Natural killer cell (primary cell): ENCODE data around the gene CUL7. TPM values are rescaled to one million over a fixed set of nuclear protein-coding genes. Genes with fewer than 3 reads are reported as not detected.
A peak's percentile ranks its signal among the peaks of the same experiment; 100 is the strongest.

Source experiments
- ATAC-seq, 3 donors: fragments of 150-1000 bp in 2 of 3; fragments of 200-7000 bp in 1 of 3; cut with Tn5 transposase; 1 replicate in 1 of 3; 2 replicates in 2 of 3; pipeline ENCODE4 v1.10.0; 2021; ENCODE audit warnings: mild to moderate bottlenecking in 2 of 3, moderate library complexity in 2 of 3
- DNase-seq, 2 donors: peaks; one replicate each; pipeline versions ENCODE4 v3.0.0 to v3.0.0-alpha.2; 2013 to 2021; ENCODE audit warnings: mixed read lengths in 1 of 2
- H3K27ac ChIP-seq: one replicate; pipeline ENCODE4 v1.5.1; 2013; ENCODE audit warnings: mild to moderate bottlenecking, low read length
- H3K27me3 ChIP-seq: one replicate; pipeline ENCODE4 v1.6.1; 2013; ENCODE audit warnings: low read length; ENCODE audit not compliant: control insufficient read depth, insufficient read depth
- H3K36me3 ChIP-seq: one replicate; pipeline ENCODE4 v1.6.1; 2013; ENCODE audit warnings: low read length; ENCODE audit not compliant: control insufficient read depth, insufficient read depth
- H3K4me1 ChIP-seq: one replicate; pipeline ENCODE4 v1.6.1; 2013; ENCODE audit warnings: low read length; ENCODE audit not compliant: control insufficient read depth, insufficient read depth
- H3K4me3 ChIP-seq: one replicate; pipeline ENCODE4 v1.5.1; 2013; ENCODE audit warnings: low read length
- H3K9me3 ChIP-seq: one replicate; pipeline ENCODE4 v1.6.1; 2013; ENCODE audit warnings: low read length; ENCODE audit not compliant: control insufficient read depth, insufficient read depth
- H3K27ac Mint-ChIP-seq, 2 donors: one replicate each; pipeline ENCODE4 v1.8.0; 2022; ENCODE audit warnings: mild to moderate bottlenecking in 2 of 2, mixed read lengths in 2 of 2, moderate library complexity in 1 of 2
- H3K27me3 Mint-ChIP-seq, 2 donors: one replicate each; pipeline ENCODE4 v1.8.0; 2022; ENCODE audit warnings: low read depth in 2 of 2, mixed read lengths in 2 of 2
- H3K36me3 Mint-ChIP-seq: one replicate; pipeline ENCODE4 v1.8.0; 2022; ENCODE audit warnings: mixed read lengths
- H3K4me1 Mint-ChIP-seq, 2 donors: one replicate each; pipeline ENCODE4 v1.8.0; 2022; ENCODE audit warnings: mixed read lengths in 2 of 2
- H3K4me3 Mint-ChIP-seq: one replicate; pipeline ENCODE4 v1.8.0; 2022; ENCODE audit warnings: mild to moderate bottlenecking, moderate library complexity, mixed read lengths
- H3K9me3 Mint-ChIP-seq, 2 donors: one replicate each; pipeline ENCODE4 v1.8.0; 2022; ENCODE audit warnings: mixed read lengths in 2 of 2
- CTCF ChIP-seq: fragments of 200-600 bp; IDR thresholded peaks from one replicate; pipeline ENCODE4 v1.8.0; 2022; ENCODE audit warnings: antibody characterized with exemption
- WGBS: methylation state at CpG from one replicate; pipeline ENCODE4 v1.1.7; 2013; ENCODE audit warnings: missing lambda C conversion rate; ENCODE audit not compliant: insufficient coverage; 5-methylcytosine and 5-hydroxymethylcytosine counted together
- intact Hi-C: fragments of 100-400 bp; cut with micrococcal nuclease; formaldehyde crosslinking; loops from one replicate; pipeline ENCODE4 v1.14.2; 2022
- total RNA-seq, 4 donors: library from RNA; stranded (reverse); fragments of 120-200 nt in 1 of 4; gene quantifications; one replicate each; pipeline versions ENCODE4 v1.2.3 to v1.2.4, GENCODE V29; 2013 to 2022

Gene CUL7
- total RNA-seq, 3 donors from 2014 or later (not counting 1 experiment from before 2014, with no cell fraction given), result 9.6 to 10.1 (median 9.9) TPM

DNA sequence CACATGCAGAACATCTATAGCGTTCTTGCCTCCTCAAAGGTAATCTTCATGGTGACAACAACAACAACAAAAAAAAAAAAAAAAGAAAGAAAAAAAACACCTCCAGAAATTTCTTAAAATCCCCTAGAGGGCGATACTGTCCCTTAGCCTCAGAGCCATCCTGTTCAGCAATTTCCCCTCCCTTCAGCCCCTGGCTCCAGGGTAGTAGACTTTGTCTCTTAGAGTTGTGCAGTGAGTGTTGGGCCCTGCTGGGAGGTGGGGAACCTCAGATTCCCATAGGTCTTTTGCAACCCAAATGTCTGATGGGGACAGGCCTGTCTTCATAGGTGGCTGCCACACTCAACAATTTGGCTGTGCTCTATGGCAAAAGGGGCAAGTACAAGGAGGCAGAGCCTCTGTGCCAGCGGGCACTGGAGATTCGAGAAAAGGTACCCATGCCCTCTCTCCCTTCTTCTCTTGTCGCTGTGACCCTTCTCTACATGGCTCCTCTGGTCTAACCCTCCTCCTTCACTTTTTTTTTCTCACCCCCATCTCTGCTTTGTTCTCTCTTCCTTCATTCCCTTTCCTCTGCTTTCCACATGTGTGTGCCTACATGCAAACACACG is 16.5 kb upstream of the CUL7 start:
- H3K4me1 ChIP-seq, result no peaks in the 10 kb centered on the region
- ATAC-seq (peak in 2 of 3 donors; percentile 57 to 68), DNase-seq (peak in 1 of 2 donors; percentile 69)
- no peak overlapping the region for H3K27ac Mint-ChIP-seq
- no peaks in the 10 kb centered on the region for H3K9me3 ChIP-seq
- TF ChIP-seq CTCF, result peak; percentile 38
- peaks cover 19% of the 10 kb centered on the region for H3K36me3 ChIP-seq
- H3K27ac ChIP-seq, result no peak overlapping the region
- H3K4me3 Mint-ChIP-seq, result no peak overlapping the region
- no peaks in the 10 kb centered on the region for H3K9me3 Mint-ChIP-seq
- H3K27me3 Mint-ChIP-seq, result no peaks in the 10 kb centered on the region
- intact Hi-C loops, result no loop called here
- no peak overlapping the region for H3K4me3 ChIP-seq
- H3K4me1 Mint-ChIP-seq, result no peaks in the 10 kb centered on the region
- 78% methylated on average over 5 of the region's 6 CpGs for WGBS
- H3K36me3 Mint-ChIP-seq, result peaks cover 11% of the 10 kb centered on the region
- H3K27me3 ChIP-seq, result peaks cover 2% of the 10 kb centered on the region

GRCh38 chr6:43062818-43063217 is 9.2 kb upstream of the CUL7 start:
- no peaks in the 10 kb centered on the region for H3K9me3 ChIP-seq
- WGBS, result 93% methylated on average over 12 of the region's 12 CpGs
- no peak for ATAC-seq
- Mint-ChIP-seq H3K27me3 (no peaks in the 10 kb centered on the region), H3K36me3 (no peaks in the 10 kb centered on the region), H3K4me1 (peaks cover 17 to 33% of the 10 kb centered on the region in 2 donors), H3K9me3 (no peaks in the 10 kb centered on the region), H3K27ac (no peak overlapping the region), H3K4me3 (no peak overlapping the region)
- no peak for DNase-seq
- no peak overlapping the region for H3K4me3 ChIP-seq
- intact Hi-C loops, result no loop called here
- H3K4me1 ChIP-seq, result peaks cover 20% of the 10 kb centered on the region
- H3K36me3 ChIP-seq, result peaks cover 16% of the 10 kb centered on the region
- H3K27me3 ChIP-seq, result no peaks in the 10 kb centered on the region
- TF ChIP-seq CTCF, result no peak
- no peak overlapping the region for H3K27ac ChIP-seq

DNA sequence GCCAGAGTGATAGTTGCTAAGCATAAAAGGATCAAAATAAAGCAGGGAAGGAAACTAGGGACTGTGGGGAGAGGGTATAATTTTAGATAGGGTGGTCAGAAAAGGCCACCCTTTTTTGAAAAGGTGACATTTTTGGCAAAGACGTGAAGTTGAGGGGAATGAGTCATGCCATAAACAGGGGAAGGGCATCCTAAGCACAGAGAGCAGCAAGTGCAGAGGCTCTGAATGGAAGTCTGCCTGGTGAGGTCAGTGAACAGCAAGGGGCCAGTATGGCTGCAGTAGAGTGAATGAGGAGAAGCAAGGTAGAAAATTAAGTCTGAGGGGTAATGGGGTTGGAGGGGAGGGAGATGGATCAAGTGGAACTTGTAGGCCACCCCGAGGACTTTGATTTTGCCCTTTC is 8.2 kb upstream of the CUL7 start:
- no peaks in the 10 kb centered on the region for H3K27me3 Mint-ChIP-seq
- H3K27me3 ChIP-seq, result no peaks in the 10 kb centered on the region
- no peak for DNase-seq
- H3K27ac ChIP-seq, result no peak overlapping the region
- no peak overlapping the region for H3K4me3 ChIP-seq
- H3K9me3 ChIP-seq, result no peaks in the 10 kb centered on the region
- intact Hi-C loops, result no loop called here
- H3K27ac Mint-ChIP-seq, result peak overlapping the region in 1 of 2 donors; percentile 98
- ATAC-seq, result no peak
- H3K4me1 ChIP-seq, result peaks cover 20% of the 10 kb centered on the region
- H3K4me1 Mint-ChIP-seq, result peaks cover 19 to 33% of the 10 kb centered on the region in 2 donors
- H3K36me3 Mint-ChIP-seq, result no peaks in the 10 kb centered on the region
- peaks cover 19% of the 10 kb centered on the region for H3K36me3 ChIP-seq
- TF ChIP-seq CTCF, result no peak
- WGBS, result 79% methylated on average over 2 of the region's 2 CpGs
- peak overlapping the region; percentile 37 for H3K4me3 Mint-ChIP-seq
- H3K9me3 Mint-ChIP-seq, result no peaks in the 10 kb centered on the region
